GM12878 (cell line): Measurements from ENCODE around the gene SPDYE17.

ENCODE experiments used
- ASH2L ChIP-seq: fragments of 300-600, 200-600 bp; sonication (generic); IDR thresholded peaks from 2 replicates; pipeline ENCODE4 v1.6.1; 2017; ENCODE audit warnings: low read depth, mild to moderate bottlenecking, borderline replicate concordance
- EP300 ChIP-seq, 2 experiments: fragments of 150-350 bp in 1 of 2; IDR thresholded peaks; 2 replicates each; pipeline ENCODE4 v1.6.1; 2011 to 2012; ENCODE audit warnings: low read depth in 2 of 2, low read length in 2 of 2, borderline replicate concordance in 1 of 2, improper control_type of control experiment in 1 of 2, inconsistent platforms in 1 of 2; ENCODE audit not compliant: control insufficient read depth in 1 of 2
- FOS ChIP-seq: IDR thresholded peaks from 3 replicates; pipeline ENCODE4 v1.6.1; 2011; ENCODE audit warnings: borderline replicate concordance; ENCODE audit not compliant: insufficient read length; ENCODE audit errors: extremely low read depth
- HCFC1 ChIP-seq: fragments of 150-350 bp; IDR thresholded peaks from 2 replicates; pipeline ENCODE4 v1.6.1; 2014; ENCODE audit warnings: low read length
- NFIC ChIP-seq: IDR thresholded peaks from 2 replicates; pipeline ENCODE4 v1.6.1; 2012; ENCODE audit warnings: low read depth, mild to moderate bottlenecking, inconsistent platforms, low read length, moderate library complexity
- NR2C2 ChIP-seq: IDR thresholded peaks from 2 replicates; pipeline ENCODE4 v1.6.1; 2011; ENCODE audit warnings: borderline replicate concordance, low read depth; ENCODE audit not compliant: control insufficient read depth, insufficient read length
- NR2F1 ChIP-seq: fragments of 450-650 bp; conservative IDR thresholded peaks from 2 replicates; pipeline ENCODE4 v1.6.1; 2017; ENCODE audit warnings: mild to moderate bottlenecking
- PKNOX1 ChIP-seq: fragments of 450-650 bp; IDR thresholded peaks from 2 replicates; pipeline ENCODE4 v1.6.1; 2016; ENCODE audit warnings: mild to moderate bottlenecking
- POLR2A ChIP-seq: IDR thresholded peaks from 2 replicates; pipeline ENCODE4 v1.6.1; 2011; ENCODE audit warnings: low read depth, mild to moderate bottlenecking, low read length
- POLR2AphosphoS5 ChIP-seq: IDR thresholded peaks from 2 replicates; pipeline ENCODE4 v1.6.1; 2011; ENCODE audit warnings: mild to moderate bottlenecking, low read length, inconsistent platforms
- SMAD1 ChIP-seq: fragments of 450-650 bp; IDR thresholded peaks from 2 replicates; pipeline ENCODE4 v1.6.1; 2018; ENCODE audit warnings: mild to moderate bottlenecking, low read depth; ENCODE audit not compliant: partially characterized antibody
- TAF1 ChIP-seq: IDR thresholded peaks from 2 replicates; pipeline ENCODE4 v1.6.1; 2011; ENCODE audit warnings: mild to moderate bottlenecking, low read depth, low read length, borderline replicate concordance
- TF ChIP-seq, protein P1 (sequence below), 3 experiments: IDR thresholded peaks in 2 of 3; conservative IDR thresholded peaks in 1 of 3; 2 replicates each; pipeline ENCODE4 v1.5.1; 2011; ENCODE audit warnings: low read depth in 3 of 3, low read length in 3 of 3, mild to moderate bottlenecking in 3 of 3, control low read depth in 2 of 3, moderate library complexity in 2 of 3, inconsistent platforms in 1 of 3, mixed read lengths in 1 of 3; ENCODE audit not compliant: control insufficient read depth in 2 of 3, insufficient read depth in 1 of 3; ENCODE audit errors: extremely low read depth in 1 of 3
- TF ChIP-seq, protein P2 (sequence below): IDR thresholded peaks from 2 replicates; pipeline ENCODE4 v1.6.1; 2012; ENCODE audit warnings: mild to moderate bottlenecking, low read depth, low read length

DNA sequence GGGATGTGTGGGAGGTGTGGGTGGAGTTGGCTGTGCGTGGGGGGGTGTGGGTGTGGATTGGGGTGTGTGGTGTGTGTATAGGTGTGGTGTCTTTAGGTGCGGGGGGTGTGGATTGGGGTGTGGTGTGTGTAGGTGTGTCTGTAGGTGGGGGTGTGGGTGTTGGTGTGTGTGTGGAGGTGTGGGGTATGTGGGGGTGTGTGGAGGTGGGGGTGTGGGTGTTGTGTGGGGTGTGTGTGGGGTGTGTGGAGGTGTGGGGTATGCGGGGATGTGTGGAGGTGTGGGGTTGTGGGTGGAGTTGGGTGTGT, 33.9 kb downstream of the SPDYE17 start:
- TF ChIP-seq, protein P1, sequence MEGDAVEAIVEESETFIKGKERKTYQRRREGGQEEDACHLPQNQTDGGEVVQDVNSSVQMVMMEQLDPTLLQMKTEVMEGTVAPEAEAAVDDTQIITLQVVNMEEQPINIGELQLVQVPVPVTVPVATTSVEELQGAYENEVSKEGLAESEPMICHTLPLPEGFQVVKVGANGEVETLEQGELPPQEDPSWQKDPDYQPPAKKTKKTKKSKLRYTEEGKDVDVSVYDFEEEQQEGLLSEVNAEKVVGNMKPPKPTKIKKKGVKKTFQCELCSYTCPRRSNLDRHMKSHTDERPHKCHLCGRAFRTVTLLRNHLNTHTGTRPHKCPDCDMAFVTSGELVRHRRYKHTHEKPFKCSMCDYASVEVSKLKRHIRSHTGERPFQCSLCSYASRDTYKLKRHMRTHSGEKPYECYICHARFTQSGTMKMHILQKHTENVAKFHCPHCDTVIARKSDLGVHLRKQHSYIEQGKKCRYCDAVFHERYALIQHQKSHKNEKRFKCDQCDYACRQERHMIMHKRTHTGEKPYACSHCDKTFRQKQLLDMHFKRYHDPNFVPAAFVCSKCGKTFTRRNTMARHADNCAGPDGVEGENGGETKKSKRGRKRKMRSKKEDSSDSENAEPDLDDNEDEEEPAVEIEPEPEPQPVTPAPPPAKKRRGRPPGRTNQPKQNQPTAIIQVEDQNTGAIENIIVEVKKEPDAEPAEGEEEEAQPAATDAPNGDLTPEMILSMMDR (IDR thresholded peaks at IDR 0.05 in 2 of 3, conservative IDR thresholded peaks at IDR 0.05 in 1 of 3; ENCODE audit: control insufficient read depth in 2 of 3, extremely low read depth in 1 of 3, insufficient read depth in 1 of 3, low read depth in 3 of 3, low read length in 3 of 3), result no peak
- no peak for TF ChIP-seq TAF1
- no peak for TF ChIP-seq HCFC1
- TF ChIP-seq NR2F1, result no peak
- TF ChIP-seq POLR2A, result no peak
- no peak for TF ChIP-seq NFIC
- TF ChIP-seq EP300 (IDR thresholded peaks at IDR 0.05; ENCODE audit: borderline replicate concordance in 1 of 2, control insufficient read depth in 1 of 2, low read depth in 2 of 2, low read length in 2 of 2), result no peak
- no peak for TF ChIP-seq PKNOX1
- TF ChIP-seq FOS, result no peak
- TF ChIP-seq, protein P2, sequence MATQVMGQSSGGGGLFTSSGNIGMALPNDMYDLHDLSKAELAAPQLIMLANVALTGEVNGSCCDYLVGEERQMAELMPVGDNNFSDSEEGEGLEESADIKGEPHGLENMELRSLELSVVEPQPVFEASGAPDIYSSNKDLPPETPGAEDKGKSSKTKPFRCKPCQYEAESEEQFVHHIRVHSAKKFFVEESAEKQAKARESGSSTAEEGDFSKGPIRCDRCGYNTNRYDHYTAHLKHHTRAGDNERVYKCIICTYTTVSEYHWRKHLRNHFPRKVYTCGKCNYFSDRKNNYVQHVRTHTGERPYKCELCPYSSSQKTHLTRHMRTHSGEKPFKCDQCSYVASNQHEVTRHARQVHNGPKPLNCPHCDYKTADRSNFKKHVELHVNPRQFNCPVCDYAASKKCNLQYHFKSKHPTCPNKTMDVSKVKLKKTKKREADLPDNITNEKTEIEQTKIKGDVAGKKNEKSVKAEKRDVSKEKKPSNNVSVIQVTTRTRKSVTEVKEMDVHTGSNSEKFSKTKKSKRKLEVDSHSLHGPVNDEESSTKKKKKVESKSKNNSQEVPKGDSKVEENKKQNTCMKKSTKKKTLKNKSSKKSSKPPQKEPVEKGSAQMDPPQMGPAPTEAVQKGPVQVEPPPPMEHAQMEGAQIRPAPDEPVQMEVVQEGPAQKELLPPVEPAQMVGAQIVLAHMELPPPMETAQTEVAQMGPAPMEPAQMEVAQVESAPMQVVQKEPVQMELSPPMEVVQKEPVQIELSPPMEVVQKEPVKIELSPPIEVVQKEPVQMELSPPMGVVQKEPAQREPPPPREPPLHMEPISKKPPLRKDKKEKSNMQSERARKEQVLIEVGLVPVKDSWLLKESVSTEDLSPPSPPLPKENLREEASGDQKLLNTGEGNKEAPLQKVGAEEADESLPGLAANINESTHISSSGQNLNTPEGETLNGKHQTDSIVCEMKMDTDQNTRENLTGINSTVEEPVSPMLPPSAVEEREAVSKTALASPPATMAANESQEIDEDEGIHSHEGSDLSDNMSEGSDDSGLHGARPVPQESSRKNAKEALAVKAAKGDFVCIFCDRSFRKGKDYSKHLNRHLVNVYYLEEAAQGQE, result no peak
- no peak for TF ChIP-seq ASH2L
- TF ChIP-seq POLR2AphosphoS5, result no peak
- TF ChIP-seq NR2C2, result no peak
- no peak for TF ChIP-seq SMAD1
